T-helper 2 cell treated with Interferon-gamma antibody and Interleukin-4, amounts not matched to agents 5 μg/mL and 100 μg/mL, for 36 hours (primary cell): ENCODE data around the gene CEP126.

Experiments used
- DNase-seq: peaks from one replicate; pipeline ENCODE4 v3.0.0; 2021; ENCODE audit warnings: low spot score
- H3K27ac Mint-ChIP-seq: one replicate; pipeline ENCODE4 v1.8.0; 2021; ENCODE audit warnings: mild to moderate bottlenecking, mixed read lengths
- H3K27me3 Mint-ChIP-seq: one replicate; pipeline ENCODE4 v1.8.0; 2021; ENCODE audit warnings: low read depth, mixed read lengths
- H3K36me3 Mint-ChIP-seq: one replicate; pipeline ENCODE4 v1.8.0; 2021; ENCODE audit warnings: low read depth, mixed read lengths
- H3K4me1 Mint-ChIP-seq: one replicate; pipeline ENCODE4 v1.8.0; 2021; ENCODE audit warnings: low read depth, mixed read lengths
- H3K4me3 Mint-ChIP-seq: one replicate; pipeline ENCODE4 v1.8.0; 2022; ENCODE audit warnings: mild to moderate bottlenecking, moderate library complexity, mixed read lengths
- H3K9me3 Mint-ChIP-seq: one replicate; pipeline ENCODE4 v1.8.0; 2021; ENCODE audit warnings: mixed read lengths

CEP126 gene

GRCh38 chr11:101912823-101913284 lies 2.0 kb upstream of the CEP126 start:
- H3K4me1 Mint-ChIP-seq = peaks cover 20% of the 10 kb centered on the region
- no peak overlapping the region for H3K4me3 Mint-ChIP-seq
- no peaks in the 10 kb centered on the region for H3K36me3 Mint-ChIP-seq
- no peak for DNase-seq
- no peaks in the 10 kb centered on the region for H3K9me3 Mint-ChIP-seq
- no peak overlapping the region for H3K27ac Mint-ChIP-seq
- peaks cover 2% of the 10 kb centered on the region for H3K27me3 Mint-ChIP-seq

- H3K27me3 Mint-ChIP-seq = peaks cover 2% of the 10 kb centered on the region
- no peaks in the 10 kb centered on the region for H3K36me3 Mint-ChIP-seq
- H3K4me3 Mint-ChIP-seq = peak overlapping the region; percentile 90
- no peak overlapping the region for H3K27ac Mint-ChIP-seq
- no peaks in the 10 kb centered on the region for H3K9me3 Mint-ChIP-seq
- no peak for DNase-seq
- H3K4me1 Mint-ChIP-seq = peaks cover 20% of the 10 kb centered on the region
Observed at GRCh38 chr11:101913656-101914055, 1.2 kb upstream of the CEP126 start.

DNA sequence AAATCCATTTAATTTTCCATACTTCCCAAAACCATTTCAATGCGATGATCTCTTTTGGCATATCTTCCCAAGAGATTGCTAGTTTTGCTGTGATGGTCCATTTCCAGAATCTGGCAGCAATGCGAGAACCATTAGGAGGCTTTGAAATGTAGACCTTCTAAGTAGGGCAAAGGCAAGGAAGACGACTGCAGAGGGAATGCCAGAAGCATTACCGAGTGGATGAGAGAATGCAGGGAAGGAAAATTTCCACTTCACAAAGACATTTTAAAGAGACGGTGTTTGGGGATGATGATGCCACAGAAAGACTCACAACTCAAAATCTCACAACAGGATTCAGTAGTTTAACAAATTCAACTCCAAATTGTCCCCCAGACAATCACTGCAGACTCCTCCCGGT lies 471 bp upstream of the CEP126 start:
- DNase-seq = no peak
- Mint-ChIP-seq H3K9me3 (no peaks in the 10 kb centered on the region), H3K36me3 (no peaks in the 10 kb centered on the region), H3K27ac (no peak overlapping the region), H3K27me3 (peaks cover 2% of the 10 kb centered on the region), H3K4me1 (peaks cover 20% of the 10 kb centered on the region), H3K4me3 (peak overlapping the region; percentile 90)

- peak overlapping the region; percentile 90 for H3K4me3 Mint-ChIP-seq
- H3K4me1 Mint-ChIP-seq = peaks cover 20% of the 10 kb centered on the region
- peak overlapping the region; percentile 83 for H3K27ac Mint-ChIP-seq
- H3K36me3 Mint-ChIP-seq = no peaks in the 10 kb centered on the region
- no peak for DNase-seq
- peaks cover 2% of the 10 kb centered on the region for H3K27me3 Mint-ChIP-seq
- no peaks in the 10 kb centered on the region for H3K9me3 Mint-ChIP-seq
Observed at GRCh38 chr11:101915791-101916291, 1.0 kb downstream of the CEP126 start.

DNA sequence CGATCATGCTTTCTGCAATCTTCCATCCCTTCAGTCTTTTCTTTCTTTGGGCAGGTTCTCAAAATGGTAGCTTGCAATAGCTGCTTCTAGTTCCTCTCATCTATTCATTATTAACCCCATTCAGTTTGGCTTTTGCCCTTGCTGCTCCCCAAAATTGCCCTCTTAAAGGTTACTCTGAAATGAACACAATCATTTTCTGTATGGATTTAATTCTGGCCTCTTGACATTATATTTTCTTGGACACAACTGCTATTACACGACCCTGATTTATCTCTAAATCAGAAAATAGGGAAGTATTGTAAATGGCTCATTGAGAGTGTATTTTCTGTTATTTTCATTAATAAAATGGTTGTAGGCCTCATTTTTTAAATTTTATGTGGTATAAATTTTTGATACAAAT lies 1.6 kb downstream of the CEP126 start, which contains the start of gene ANGPTL5:
ANGPTL5 (minus strand) TSS at position 101 of the 400 bp plus-strand sequence. CDS start 8,613 bp downstream, outside the sequence.
- Mint-ChIP-seq H3K36me3 (no peaks in the 10 kb centered on the region), H3K27ac (peak within 1 kb of the TSS; percentile 83), H3K4me1 (peaks cover 20% of the 10 kb centered on the region)

DNA sequence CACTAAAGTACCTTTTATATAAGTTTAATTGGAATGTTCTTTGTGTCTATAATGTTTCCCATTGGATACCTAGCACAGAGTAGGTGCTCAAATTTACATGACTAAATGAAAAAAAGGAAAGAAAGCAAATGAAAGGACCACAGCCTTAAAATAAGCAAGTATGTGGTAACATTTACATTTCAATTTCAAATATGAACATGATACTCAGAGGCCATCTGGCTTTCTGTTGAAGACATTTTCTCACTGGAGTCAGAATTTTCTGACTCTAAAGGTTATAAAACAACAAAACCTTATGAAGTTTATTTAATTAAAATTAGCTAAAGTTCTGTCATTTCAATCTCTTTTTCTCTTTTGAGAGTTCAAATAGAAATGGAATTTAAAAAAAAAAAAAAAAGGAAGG lies 2.4 kb downstream of the CEP126 start:
- Mint-ChIP-seq H3K36me3 (no peaks in the 10 kb centered on the region), H3K4me3 (no peak overlapping the region), H3K4me1 (peaks cover 20% of the 10 kb centered on the region), H3K27ac (no peak overlapping the region), H3K9me3 (no peaks in the 10 kb centered on the region), H3K27me3 (no peaks in the 10 kb centered on the region)
- DNase-seq = no peak

More for the DNA sequence above, 1.6 kb downstream of the CEP126 start, which contains the start of gene ANGPTL5:
- H3K27me3 Mint-ChIP-seq = peaks cover 1% of the 10 kb centered on the region
- H3K9me3 Mint-ChIP-seq = no peaks in the 10 kb centered on the region
- H3K4me3 Mint-ChIP-seq = peak within 1 kb of the TSS; percentile 90
- DNase-seq = no peak

DNA sequence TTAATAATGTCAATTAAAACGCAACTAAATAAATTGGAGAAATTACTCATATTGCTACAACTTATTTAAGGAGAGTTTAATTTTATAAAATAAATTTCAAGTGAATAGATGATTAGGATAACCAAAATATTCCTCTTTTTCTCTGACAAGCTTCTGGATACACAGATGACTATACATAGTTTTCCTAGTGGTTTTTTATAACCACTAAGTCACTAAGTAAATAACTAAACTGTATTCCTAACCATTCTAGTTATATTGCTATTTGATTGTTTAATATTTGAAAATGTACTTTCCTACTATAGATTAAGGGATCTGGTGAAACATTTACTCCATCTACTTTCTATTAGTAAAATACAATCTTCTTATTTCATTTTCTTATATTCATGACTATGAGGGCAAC lies 6.2 kb downstream of the CEP126 start:
- Mint-ChIP-seq H3K27ac (no peak overlapping the region), H3K4me1 (peaks cover 5% of the 10 kb centered on the region), H3K27me3 (no peaks in the 10 kb centered on the region), H3K9me3 (no peaks in the 10 kb centered on the region), H3K36me3 (no peaks in the 10 kb centered on the region), H3K4me3 (no peak overlapping the region)
- DNase-seq = no peak

GRCh38 chr11:101923554-101923953 lies 8.7 kb downstream of the CEP126 start:
- DNase-seq = no peak
- Mint-ChIP-seq H3K9me3 (no peaks in the 10 kb centered on the region), H3K27ac (no peak overlapping the region), H3K36me3 (no peaks in the 10 kb centered on the region), H3K27me3 (no peaks in the 10 kb centered on the region), H3K4me3 (no peak overlapping the region), H3K4me1 (no peaks in the 10 kb centered on the region)

DNA sequence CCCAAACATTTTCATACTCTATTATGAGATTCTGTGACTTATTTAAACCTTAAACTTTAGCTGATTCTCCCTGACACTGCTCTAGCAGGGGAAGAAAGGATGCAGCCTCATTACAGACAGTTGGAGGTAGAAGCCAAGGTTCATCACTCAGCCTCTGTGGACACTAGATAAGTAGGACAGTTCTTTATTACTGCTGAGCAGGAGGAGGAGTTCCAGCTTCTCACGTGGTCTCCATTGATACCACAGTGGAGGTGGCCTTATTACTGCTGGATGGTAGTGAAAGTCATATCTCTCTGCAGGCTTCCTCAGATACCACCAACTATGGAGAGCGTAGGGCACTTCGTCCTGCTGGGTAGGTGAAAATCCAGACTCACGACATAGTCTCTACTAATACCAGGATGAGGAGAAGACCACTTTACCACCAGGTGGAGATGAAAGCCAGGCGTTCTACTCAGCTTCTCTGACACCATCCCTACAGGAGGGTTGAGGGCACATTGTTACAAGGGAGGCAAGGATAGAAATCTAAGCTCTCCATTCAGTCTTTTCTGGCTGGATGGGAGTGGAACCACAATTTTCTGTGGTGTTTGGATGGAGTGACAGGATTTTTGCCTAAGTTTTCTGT lies 14.6 kb downstream of the CEP126 start:
- no peak for DNase-seq
- H3K4me1 Mint-ChIP-seq = no peaks in the 10 kb centered on the region
- no peaks in the 10 kb centered on the region for H3K9me3 Mint-ChIP-seq
- H3K27me3 Mint-ChIP-seq = no peaks in the 10 kb centered on the region
- H3K4me3 Mint-ChIP-seq = no peak overlapping the region
- H3K36me3 Mint-ChIP-seq = no peaks in the 10 kb centered on the region
- no peak overlapping the region for H3K27ac Mint-ChIP-seq

- no peak overlapping the region for H3K4me3 Mint-ChIP-seq
- no peak for DNase-seq
- no peak overlapping the region for H3K27ac Mint-ChIP-seq
Observed at GRCh38 chr11:101931692-101932091, 16.9 kb downstream of the CEP126 start.

GRCh38 chr11:101940901-101941520 lies 26.2 kb downstream of the CEP126 start:
- Mint-ChIP-seq H3K4me1 (no peaks in the 10 kb centered on the region), H3K27ac (no peak overlapping the region), H3K4me3 (no peak overlapping the region), H3K9me3 (no peaks in the 10 kb centered on the region), H3K27me3 (no peaks in the 10 kb centered on the region), H3K36me3 (no peaks in the 10 kb centered on the region)
- DNase-seq = no peak

More at GRCh38 chr11:101931692-101932091, 16.9 kb downstream of the CEP126 start:
- Mint-ChIP-seq H3K4me1 (no peaks in the 10 kb centered on the region), H3K9me3 (no peaks in the 10 kb centered on the region), H3K27me3 (no peaks in the 10 kb centered on the region), H3K36me3 (no peaks in the 10 kb centered on the region)

- Mint-ChIP-seq H3K36me3 (no peaks in the 10 kb centered on the region), H3K4me1 (no peaks in the 10 kb centered on the region), H3K4me3 (no peak overlapping the region), H3K9me3 (no peaks in the 10 kb centered on the region), H3K27me3 (no peaks in the 10 kb centered on the region), H3K27ac (no peak overlapping the region)
- no peak for DNase-seq
Observed at GRCh38 chr11:101944923-101945322, 30.1 kb downstream of the CEP126 start.

GRCh38 chr11:101945448-101945847 lies 30.6 kb downstream of the CEP126 start:
- H3K4me3 Mint-ChIP-seq = no peak overlapping the region
- H3K36me3 Mint-ChIP-seq = no peaks in the 10 kb centered on the region
- no peak for DNase-seq
- H3K4me1 Mint-ChIP-seq = no peaks in the 10 kb centered on the region
- no peak overlapping the region for H3K27ac Mint-ChIP-seq
- no peaks in the 10 kb centered on the region for H3K27me3 Mint-ChIP-seq
- no peaks in the 10 kb centered on the region for H3K9me3 Mint-ChIP-seq

DNA sequence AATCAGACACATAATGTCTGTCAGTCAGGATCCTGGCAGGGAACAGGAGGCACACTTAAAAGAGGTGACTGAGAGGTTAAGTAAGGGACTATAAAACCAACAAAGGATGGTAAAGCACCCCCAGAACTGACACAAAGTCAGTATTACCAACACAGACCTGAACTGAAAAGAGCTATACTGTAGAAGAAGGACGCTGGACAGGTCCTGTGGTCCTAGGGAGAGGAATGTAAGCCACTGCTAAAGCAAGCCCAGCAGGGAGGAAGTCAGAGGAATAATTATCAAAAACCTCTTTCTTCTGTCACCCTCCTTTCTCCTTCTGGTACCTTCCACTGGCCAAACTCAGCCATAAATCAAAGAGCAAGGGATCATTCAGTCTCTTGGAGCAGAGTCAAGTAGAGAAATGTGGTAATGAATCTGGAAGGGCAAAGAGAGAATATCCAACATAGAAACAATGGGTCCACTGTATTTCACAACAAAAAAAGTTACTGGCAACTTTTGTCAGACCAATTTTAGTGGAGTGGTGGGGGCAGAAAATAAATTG lies 34.9 kb downstream of the CEP126 start:
- Mint-ChIP-seq H3K4me3 (no peak overlapping the region), H3K36me3 (no peaks in the 10 kb centered on the region), H3K9me3 (no peaks in the 10 kb centered on the region), H3K27ac (no peak overlapping the region), H3K27me3 (no peaks in the 10 kb centered on the region), H3K4me1 (no peaks in the 10 kb centered on the region)
- no peak for DNase-seq
